Measurements from ENCODE around the gene HBP1.

The HBP1 gene

DNA sequence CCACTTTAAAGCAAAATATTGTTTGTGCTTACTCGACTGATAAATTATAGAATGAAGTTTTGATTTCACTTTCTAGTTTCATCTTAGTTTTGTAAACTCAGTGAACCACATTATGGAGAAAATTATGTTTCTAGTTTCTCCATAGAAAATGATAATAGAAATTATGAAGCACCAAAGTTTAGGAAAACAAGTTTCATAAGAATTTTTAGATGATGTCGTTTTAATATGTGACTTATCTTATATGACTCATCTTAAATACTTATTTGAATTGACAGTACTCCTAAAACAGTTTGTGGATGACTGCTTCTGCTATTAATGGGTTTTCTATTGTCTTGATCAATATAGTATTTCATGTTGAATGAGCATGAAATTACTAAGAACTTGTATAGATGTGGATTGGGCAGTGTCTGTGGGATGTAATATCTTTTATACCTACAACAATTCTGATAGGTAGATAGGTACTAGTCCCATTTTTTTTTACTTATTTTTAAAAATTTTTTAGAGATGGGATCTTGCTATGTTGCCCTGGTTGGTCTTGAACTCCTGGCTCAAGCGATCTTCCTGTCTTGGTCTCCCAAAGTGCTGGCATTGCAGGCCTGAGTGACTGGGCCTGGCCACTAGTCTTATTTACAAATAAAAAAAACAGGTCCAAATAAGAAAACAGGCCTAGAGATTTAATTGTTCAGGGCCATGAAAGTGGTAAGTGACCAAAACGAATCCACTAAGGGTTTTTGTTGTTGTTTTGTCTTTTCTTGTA is 3.7 kb downstream of the HBP1 start:
- no peak for FAIRE-seq
- DNase-seq (ENCODE audit: insufficient read length), result no peak
- TF ChIP-seq TAF1 (IDR thresholded peaks at IDR 0.05; ENCODE audit: borderline replicate concordance, low read depth, low read length), result no peak
- TF ChIP-seq POLR2AphosphoS5 (IDR thresholded peaks at IDR 0.05; ENCODE audit: low read depth, low read length), result no peak
- no peak for TF ChIP-seq POLR2A (IDR thresholded peaks at IDR 0.05; ENCODE audit: low read depth, low read length)

DNA sequence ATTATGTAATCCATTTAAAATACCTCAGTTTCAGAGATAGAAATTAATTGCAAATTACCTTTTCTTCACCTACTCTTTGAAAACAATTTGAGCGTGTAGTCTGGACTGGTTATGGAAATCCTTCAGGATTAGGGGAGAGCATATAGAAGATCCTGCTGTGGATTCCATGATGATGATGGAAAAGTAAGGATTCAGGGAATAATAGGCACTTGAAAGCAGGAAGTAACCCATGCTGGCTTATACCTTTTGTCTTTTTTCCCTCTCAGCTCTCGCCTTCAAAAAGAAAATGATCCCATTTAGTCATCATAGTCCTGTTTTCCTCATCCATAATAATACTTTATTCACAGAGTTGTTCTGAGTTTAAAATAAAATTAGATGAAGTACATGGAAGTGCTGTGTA is 4.4 kb downstream of the HBP1 start:
- no peak for DNase-seq (ENCODE audit: insufficient read length)
- no peak for FAIRE-seq
- TF ChIP-seq POLR2AphosphoS5 (IDR thresholded peaks at IDR 0.05; ENCODE audit: low read depth, low read length) (no peak), POLR2A (IDR thresholded peaks at IDR 0.05; ENCODE audit: low read depth, low read length) (no peak), TAF1 (IDR thresholded peaks at IDR 0.05; ENCODE audit: borderline replicate concordance, low read depth, low read length) (no peak)

DNA sequence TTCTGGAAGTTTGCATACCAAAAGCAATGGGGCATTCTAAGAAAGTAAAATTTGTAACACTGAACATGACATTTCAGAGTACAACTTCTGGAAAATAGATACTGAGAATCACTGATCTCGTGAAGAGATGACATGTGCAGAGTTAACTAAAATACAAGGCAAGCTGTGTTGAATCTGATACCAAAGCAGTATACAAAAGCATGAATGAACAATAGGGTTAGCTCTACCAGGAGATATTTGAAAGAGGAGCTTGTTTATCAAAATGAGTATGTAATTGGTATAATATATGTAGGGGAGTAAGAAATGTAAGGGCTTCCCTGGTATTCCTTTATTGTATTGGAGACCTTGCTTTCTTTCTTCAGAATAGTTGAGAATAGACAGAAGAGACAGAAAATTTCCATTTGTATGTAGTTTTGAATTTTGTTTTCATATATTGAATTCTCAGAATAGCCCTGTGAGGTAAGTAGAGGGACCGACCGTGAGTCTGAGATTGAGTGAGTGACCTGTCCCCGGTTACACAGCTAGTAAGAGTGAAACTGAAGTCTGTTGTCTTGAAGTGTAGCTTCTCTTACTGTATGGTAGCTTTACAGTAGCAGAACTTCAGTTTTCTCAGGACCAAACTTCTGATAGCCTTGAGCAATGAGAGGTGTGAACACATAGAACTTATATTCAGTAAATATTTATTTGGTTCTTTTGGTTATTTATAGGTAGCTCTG is 5.0 kb downstream of the HBP1 start:
- DNase-seq (ENCODE audit: insufficient read length) (peak; percentile 16), FAIRE-seq (peak; percentile 42)
- no peak for TF ChIP-seq POLR2AphosphoS5 (IDR thresholded peaks at IDR 0.05; ENCODE audit: low read depth, low read length)
- TF ChIP-seq POLR2A (IDR thresholded peaks at IDR 0.05; ENCODE audit: low read depth, low read length), result no peak
- no peak for TF ChIP-seq TAF1 (IDR thresholded peaks at IDR 0.05; ENCODE audit: borderline replicate concordance, low read depth, low read length)

DNA sequence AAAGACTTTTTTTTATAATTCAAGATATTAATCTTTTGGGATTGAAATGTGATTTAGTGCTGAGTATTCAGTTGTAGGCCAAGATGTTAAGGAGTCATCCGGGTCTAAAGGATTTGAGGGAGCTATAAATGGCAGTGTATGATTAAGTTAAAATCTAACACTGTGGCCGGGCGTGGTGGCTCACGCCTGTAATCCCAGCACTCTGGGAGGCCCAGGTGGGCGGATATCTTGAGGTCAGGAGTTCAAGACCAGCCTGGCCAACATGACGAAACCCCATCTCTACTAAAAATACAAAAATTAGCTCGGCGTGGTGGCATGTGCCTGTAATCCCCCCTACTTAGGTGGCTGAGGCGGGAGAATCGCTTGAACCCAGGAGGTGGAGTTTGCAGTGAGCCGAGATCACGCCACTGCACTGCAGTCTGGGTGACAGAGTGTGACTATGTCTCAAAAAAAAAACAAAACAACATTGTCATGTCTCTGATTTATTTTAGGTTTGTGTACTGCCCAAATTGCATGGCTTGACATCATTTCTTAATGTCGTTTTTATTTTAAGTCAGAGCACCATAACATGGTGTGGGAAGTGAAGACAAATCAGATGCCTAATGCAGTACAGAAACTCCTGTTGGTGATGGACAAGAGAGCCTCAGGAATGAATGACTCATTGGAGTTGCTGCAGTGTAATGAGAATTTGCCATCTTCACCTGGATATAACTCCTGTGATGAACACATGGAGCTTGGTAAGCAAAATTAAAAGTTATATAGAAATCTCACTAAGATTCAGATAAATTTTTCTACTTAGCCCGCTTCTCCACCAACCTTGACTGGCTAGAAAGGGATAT is 10.7 kb downstream of the HBP1 start:
- no peak for TF ChIP-seq POLR2A (IDR thresholded peaks at IDR 0.05; ENCODE audit: low read depth, low read length)
- no peak for TF ChIP-seq TAF1 (IDR thresholded peaks at IDR 0.05; ENCODE audit: borderline replicate concordance, low read depth, low read length)
- TF ChIP-seq POLR2AphosphoS5 (IDR thresholded peaks at IDR 0.05; ENCODE audit: low read depth, low read length), result no peak
- no peak for DNase-seq (ENCODE audit: insufficient read length)
- no peak for FAIRE-seq

DNA sequence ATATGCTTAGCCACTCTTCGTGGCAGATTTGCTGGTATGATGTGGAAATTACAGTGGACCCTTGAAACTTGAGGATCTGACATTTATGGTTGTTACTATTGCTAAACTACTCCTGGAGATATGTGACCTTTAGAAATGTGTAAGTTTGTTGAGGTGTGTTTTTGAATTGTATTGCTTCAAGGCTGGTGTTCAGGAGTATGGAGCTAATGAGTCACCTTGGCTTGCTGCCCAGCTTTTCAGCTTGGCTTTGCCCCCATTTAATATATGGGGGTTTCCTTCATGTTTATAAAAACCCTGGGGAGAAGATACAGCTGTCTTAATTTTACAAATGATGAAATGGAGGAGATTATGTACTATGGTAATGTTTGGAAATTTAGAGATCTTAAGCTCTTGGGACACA is 11.6 kb downstream of the HBP1 start:
- TF ChIP-seq TAF1 (IDR thresholded peaks at IDR 0.05; ENCODE audit: borderline replicate concordance, low read depth, low read length), result no peak
- TF ChIP-seq POLR2A (IDR thresholded peaks at IDR 0.05; ENCODE audit: low read depth, low read length), result no peak
- TF ChIP-seq POLR2AphosphoS5 (IDR thresholded peaks at IDR 0.05; ENCODE audit: low read depth, low read length), result no peak
- peak; percentile 9 for FAIRE-seq
- DNase-seq (ENCODE audit: insufficient read length), result no peak

DNA sequence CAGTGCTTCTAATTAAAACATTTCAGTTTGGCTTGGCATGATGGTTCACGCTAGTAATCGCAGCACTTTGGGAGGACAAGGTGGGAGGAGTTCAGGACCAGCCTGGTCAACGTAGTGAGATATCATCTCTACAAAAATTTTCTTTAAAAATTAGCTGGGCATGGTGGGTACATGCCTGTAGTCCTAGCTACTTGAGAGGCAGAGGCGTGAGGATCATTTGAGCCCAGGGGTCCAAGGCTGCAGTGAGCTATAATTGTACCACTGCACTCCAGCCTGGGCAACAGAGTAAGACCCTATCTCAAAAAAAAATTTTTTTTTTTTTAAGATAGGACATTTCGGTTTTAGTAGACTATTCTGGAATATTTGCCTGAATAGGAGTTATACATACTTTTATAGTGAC is 12.4 kb downstream of the HBP1 start:
- DNase-seq (ENCODE audit: insufficient read length) (no peak), FAIRE-seq (no peak)
- TF ChIP-seq POLR2AphosphoS5 (IDR thresholded peaks at IDR 0.05; ENCODE audit: low read depth, low read length), result no peak
- TF ChIP-seq POLR2A (IDR thresholded peaks at IDR 0.05; ENCODE audit: low read depth, low read length), result no peak
- no peak for TF ChIP-seq TAF1 (IDR thresholded peaks at IDR 0.05; ENCODE audit: borderline replicate concordance, low read depth, low read length)

DNA sequence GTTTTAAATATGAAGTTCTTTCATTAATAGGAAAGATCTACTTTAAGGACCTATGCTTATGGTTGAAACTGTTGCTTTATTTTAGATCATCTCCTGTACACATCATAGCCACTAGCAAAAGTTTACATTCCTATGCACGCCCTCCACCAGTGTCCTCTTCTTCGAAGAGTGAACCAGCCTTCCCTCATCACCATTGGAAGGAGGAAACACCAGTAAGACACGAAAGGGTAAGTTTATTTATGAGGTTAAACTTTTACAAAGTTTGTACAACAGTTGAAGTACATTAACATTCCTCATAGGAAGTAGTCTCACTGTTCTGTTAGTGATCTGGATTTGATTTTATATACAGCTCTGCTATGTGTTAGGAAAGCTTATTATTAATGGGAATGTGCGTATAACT is 16.9 kb downstream of the HBP1 start:
- TF ChIP-seq POLR2AphosphoS5 (IDR thresholded peaks at IDR 0.05; ENCODE audit: low read depth, low read length), result no peak
- no peak for TF ChIP-seq TAF1 (IDR thresholded peaks at IDR 0.05; ENCODE audit: borderline replicate concordance, low read depth, low read length)
- FAIRE-seq (no peak), DNase-seq (ENCODE audit: insufficient read length) (no peak)

DNA sequence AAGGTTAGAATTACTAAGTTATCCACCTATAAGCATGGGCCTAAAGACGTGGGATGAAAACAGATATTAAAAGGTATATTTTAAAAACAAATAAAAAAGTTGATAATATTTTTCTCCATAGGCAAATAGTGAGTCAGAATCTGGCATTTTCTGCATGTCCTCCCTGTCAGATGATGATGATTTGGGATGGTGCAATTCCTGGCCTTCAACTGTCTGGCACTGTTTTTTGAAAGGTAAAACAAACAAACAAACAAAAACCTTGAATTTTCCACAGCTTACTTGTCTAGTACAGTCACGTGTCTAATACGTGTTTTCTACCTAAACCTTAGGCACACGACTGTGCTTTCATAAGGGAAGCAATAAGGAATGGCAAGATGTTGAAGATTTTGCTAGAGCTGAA is 17.4 kb downstream of the HBP1 start:
- DNase-seq (ENCODE audit: insufficient read length) (no peak), FAIRE-seq (no peak)
- TF ChIP-seq POLR2AphosphoS5 (IDR thresholded peaks at IDR 0.05; ENCODE audit: low read depth, low read length), result no peak
- no peak for TF ChIP-seq POLR2A (IDR thresholded peaks at IDR 0.05; ENCODE audit: low read depth, low read length)
- TF ChIP-seq TAF1 (IDR thresholded peaks at IDR 0.05; ENCODE audit: borderline replicate concordance, low read depth, low read length), result no peak

DNA sequence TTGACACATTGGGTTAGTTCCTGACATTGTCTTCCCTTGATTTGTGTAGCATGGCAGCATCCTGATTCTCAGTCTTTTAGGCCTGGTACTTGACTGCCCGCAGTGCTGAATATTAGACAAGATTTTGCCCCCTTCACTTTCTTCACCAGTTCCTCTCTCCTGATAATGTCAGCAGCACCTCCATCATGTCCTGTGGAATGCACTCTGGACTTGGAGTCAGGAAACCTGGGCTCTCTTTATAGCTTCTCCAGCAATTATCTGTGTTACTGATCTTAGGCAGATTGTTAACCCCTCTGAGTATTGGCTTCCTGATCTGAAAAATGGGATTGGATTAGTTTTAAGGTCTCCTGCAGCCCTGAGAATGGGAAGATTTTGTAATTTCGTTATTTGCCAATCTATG is 19.0 kb downstream of the HBP1 start:
- DNase-seq (ENCODE audit: insufficient read length) (no peak), FAIRE-seq (no peak)
- no peak for TF ChIP-seq POLR2AphosphoS5 (IDR thresholded peaks at IDR 0.05; ENCODE audit: low read depth, low read length)
- no peak for TF ChIP-seq TAF1 (IDR thresholded peaks at IDR 0.05; ENCODE audit: borderline replicate concordance, low read depth, low read length)
- TF ChIP-seq POLR2A (IDR thresholded peaks at IDR 0.05; ENCODE audit: low read depth, low read length), result no peak

DNA sequence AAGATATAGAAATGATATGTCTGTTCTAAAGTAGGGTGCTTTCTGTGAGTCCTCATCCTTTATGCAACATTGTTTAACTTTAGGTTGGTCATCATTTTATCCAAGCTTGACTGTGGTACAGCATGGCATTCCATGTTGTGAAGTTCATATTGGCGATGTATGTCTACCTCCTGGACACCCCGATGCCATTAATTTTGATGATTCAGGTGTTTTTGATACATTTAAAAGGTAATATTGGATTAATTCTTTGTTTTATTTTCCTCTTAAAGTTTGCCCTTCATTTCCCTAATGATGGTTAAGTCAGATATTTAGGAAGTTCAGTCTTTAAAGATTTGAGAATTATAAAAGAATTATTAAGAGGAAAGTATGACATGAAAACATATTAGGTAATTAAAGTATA is 21.3 kb downstream of the HBP1 start:
- FAIRE-seq (no peak), DNase-seq (ENCODE audit: insufficient read length) (no peak)
- TF ChIP-seq POLR2AphosphoS5 (IDR thresholded peaks at IDR 0.05; ENCODE audit: low read depth, low read length) (no peak), TAF1 (IDR thresholded peaks at IDR 0.05; ENCODE audit: borderline replicate concordance, low read depth, low read length) (no peak), POLR2A (IDR thresholded peaks at IDR 0.05; ENCODE audit: low read depth, low read length) (no peak)

DNA sequence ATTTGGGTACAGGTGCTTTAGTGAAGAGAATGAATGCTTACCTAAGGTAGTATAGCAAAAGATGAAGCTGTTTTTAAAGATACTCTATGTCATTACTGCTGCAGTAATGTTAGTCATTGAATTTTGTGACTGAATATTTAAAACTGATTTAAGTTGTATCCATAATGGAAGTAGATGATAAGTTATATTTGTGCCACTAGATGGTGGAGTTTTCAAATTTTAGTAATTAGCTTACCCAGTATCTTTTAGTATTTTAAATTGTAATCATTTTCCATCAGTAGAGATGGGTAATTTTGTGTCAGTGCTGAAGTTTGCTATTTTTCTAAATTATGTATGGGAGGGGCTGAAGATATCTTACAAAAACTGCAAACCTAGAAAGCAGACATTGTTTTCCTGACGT is 25.2 kb downstream of the HBP1 start:
- DNase-seq (ENCODE audit: insufficient read length) (no peak), FAIRE-seq (no peak)
- no peak for TF ChIP-seq POLR2AphosphoS5 (IDR thresholded peaks at IDR 0.05; ENCODE audit: low read depth, low read length)

Data from GM12892 (cell line).